K562 (cell line): ENCODE results near the gene OBSCN. TPM values are rescaled to one million over a fixed set of nuclear protein-coding genes. Genes with fewer than 3 reads are reported as not detected.

ENCODE experiments used
- IRF1 ChIP-seq: sonication (generic); formaldehyde crosslinking; IDR thresholded peaks from 2 replicates; pipeline ENCODE4 v1.8.0; 2022; ENCODE audit warnings: missing genetic modification reagents, mild to moderate bottlenecking, borderline replicate concordance
- MYBL2 ChIP-seq, 2 experiments: fragments of 450-650 bp in 1 of 2; sonication (generic) in 1 of 2; formaldehyde crosslinking in 1 of 2; IDR thresholded peaks; 2 replicates each; pipeline versions ENCODE4 v1.6.1 to v1.8.1; 2017 to 2022; ENCODE audit warnings: borderline replicate concordance in 1 of 2, inconsistent platforms in 1 of 2, low read depth in 1 of 2, mild to moderate bottlenecking in 1 of 2, missing genetic modification reagents in 1 of 2, moderate library complexity in 1 of 2
- RAD51 ChIP-seq: fragments of 450-650 bp; IDR thresholded peaks from 2 replicates; pipeline ENCODE4 v1.7.1; 2016; ENCODE audit warnings: low read depth, mild to moderate bottlenecking, borderline replicate concordance
- ZMIZ1 ChIP-seq, 2 experiments: fragments of 150-350 bp in 1 of 2; IDR thresholded peaks; 2 replicates each; pipeline ENCODE4 v1.6.1; 2012 to 2016; ENCODE audit warnings: low read depth in 2 of 2, low read length in 2 of 2, mild to moderate bottlenecking in 1 of 2, moderate library complexity in 1 of 2
- polyA plus RNA-seq, 8 experiments: library from polyadenylated mRNA; depleted of rRNA in 4 of 8; stranded (reverse) in 5 of 8; unstranded in 3 of 8; fragments of >200 nt; fragmentation: Nextera tagmentation in 2 of 8; fragmentation: Illumina TruSeq in 1 of 8; extraction: Ambion mirVana in 2 of 8; extraction: Trizol in 1 of 8; gene quantifications; 2 replicates each; pipeline versions ENCODE4 v1.2.1 to v1.2.3, GENCODE V29; 2011 to 2014; ENCODE audit warnings: inconsistent platforms in 1 of 8, missing spikeins in 1 of 8
- total RNA-seq, 7 experiments: library from RNA; depleted of rRNA in 6 of 7; stranded (reverse); fragments of >200 nt in 6 of 7; fragmentation: Illumina TruSeq in 2 of 7; extraction: Trizol in 2 of 7; gene quantifications; 2 replicates each; pipeline versions ENCODE4 v1.2.1 to v1.2.3, GENCODE V29; 2011 to 2021; ENCODE audit warnings: low replicate concordance in 1 of 7
- TF ChIP-seq, protein P1 (sequence below): fragments of 450-650 bp; IDR thresholded peaks from one replicate; pipeline ENCODE4 v1.6.1; 2018; ENCODE audit warnings: mild to moderate bottlenecking, moderate library complexity; ENCODE audit not compliant: partially characterized antibody

OBSCN gene
- total and polyA plus RNA-seq, 9 of the 15 experiments (the other 6 are each of a cell fraction or from before 2014, with no cell fraction given), result 0.18 to 19.7 (median 3.6) TPM

- TF ChIP-seq ZMIZ1 (IDR thresholded peaks at IDR 0.05; ENCODE audit: low read depth in 2 of 2, low read length in 2 of 2) (no peak), RAD51 (no peak), IRF1 (CRISPR knock-in tag) (no peak), MYBL2 (IDR thresholded peaks at IDR 0.05; ENCODE audit: low read depth) (no peak), MYBL2 (CRISPR knock-in tag; IDR thresholded peaks at IDR 0.05; ENCODE audit: borderline replicate concordance) (no peak)
- TF ChIP-seq, protein P1, sequence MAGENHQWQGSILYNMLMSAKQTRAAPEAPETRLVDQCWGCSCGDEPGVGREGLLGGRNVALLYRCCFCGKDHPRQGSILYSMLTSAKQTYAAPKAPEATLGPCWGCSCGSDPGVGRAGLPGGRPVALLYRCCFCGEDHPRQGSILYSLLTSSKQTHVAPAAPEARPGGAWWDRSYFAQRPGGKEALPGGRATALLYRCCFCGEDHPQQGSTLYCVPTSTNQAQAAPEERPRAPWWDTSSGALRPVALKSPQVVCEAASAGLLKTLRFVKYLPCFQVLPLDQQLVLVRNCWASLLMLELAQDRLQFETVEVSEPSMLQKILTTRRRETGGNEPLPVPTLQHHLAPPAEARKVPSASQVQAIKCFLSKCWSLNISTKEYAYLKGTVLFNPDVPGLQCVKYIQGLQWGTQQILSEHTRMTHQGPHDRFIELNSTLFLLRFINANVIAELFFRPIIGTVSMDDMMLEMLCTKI, result no peak
These were observed 173.5 kb downstream of the OBSCN start (continued) for GRCh38 chr1:228381356-228381755.
